ENCODE measurements around the gene SERPINE2. TPM values are rescaled to one million over a fixed set of nuclear protein-coding genes. Genes with fewer than 3 reads are reported as not detected.
"Not testable (repeated sequence)": the region's sequence is repeated elsewhere in the genome, so short reads cannot be mapped to it uniquely, and the experiment has no call there.

SERPINE2 gene
- total RNA-seq, 1 donor = 658 TPM

GRCh38 chr2:223941579-223942277 lies 97.4 kb downstream of the SERPINE2 start:
- H3K4me2 ChIP-seq (ENCODE audit: insufficient read depth, low read length) = peak overlapping the region; percentile 87
- H3K4me3 ChIP-seq (ENCODE audit: insufficient read depth, low read length) = peak overlapping the region; percentile 58
- peak overlapping the region; percentile 71 for H3K27ac ChIP-seq (ENCODE audit: low read depth, low read length)
- H2AFZ ChIP-seq (ENCODE audit: low read length) = no peak overlapping the region
- peaks cover 30% of the 10 kb centered on the region for H3K4me1 ChIP-seq (ENCODE audit: insufficient read depth, low read length)
- peaks cover 75% of the 10 kb centered on the region for H3K79me2 ChIP-seq (ENCODE audit: insufficient read depth, low read length)
- H3K36me3 ChIP-seq (ENCODE audit: insufficient read depth, low read length) = no peaks in the 10 kb centered on the region
- peak; percentile 95 for DNase-seq (ENCODE audit: insufficient read length, low spot score, missing footprints)
- H3K9me3 ChIP-seq (ENCODE audit: low read depth, low read length) = no peaks in the 10 kb centered on the region
- no peaks in the 10 kb centered on the region for H3K27me3 ChIP-seq (ENCODE audit: insufficient read depth, low read length)
- peaks cover 32% of the 10 kb centered on the region for H4K20me1 ChIP-seq (ENCODE audit: insufficient read depth, low read length)
- no peak for TF ChIP-seq CTCF (IDR thresholded peaks at IDR 0.05; ENCODE audit: extremely low read depth, low read depth, low read length)

GRCh38 chr2:223939438-223939837 lies 99.6 kb downstream of the SERPINE2 start:
- not testable (repeated sequence) for H3K9me3 ChIP-seq (ENCODE audit: low read depth, low read length); H2AFZ ChIP-seq (ENCODE audit: low read length); H3K4me3 ChIP-seq (ENCODE audit: insufficient read depth, low read length); DNase-seq (ENCODE audit: insufficient read length, low spot score, missing footprints); H3K4me2 ChIP-seq (ENCODE audit: insufficient read depth, low read length); H3K36me3 ChIP-seq (ENCODE audit: insufficient read depth, low read length); H3K27ac ChIP-seq (ENCODE audit: low read depth, low read length); H3K27me3 ChIP-seq (ENCODE audit: insufficient read depth, low read length)
- H3K4me1 ChIP-seq (ENCODE audit: insufficient read depth, low read length) = peaks cover 39% of the 10 kb centered on the region
- peaks cover 85% of the 10 kb centered on the region for H3K79me2 ChIP-seq (ENCODE audit: insufficient read depth, low read length)
- peaks cover 41% of the 10 kb centered on the region for H4K20me1 ChIP-seq (ENCODE audit: insufficient read depth, low read length)

GRCh38 chr2:223937535-223937934 lies 101.6 kb downstream of the SERPINE2 start:
- no peaks in the 10 kb centered on the region for H3K36me3 ChIP-seq (ENCODE audit: insufficient read depth, low read length)
- H3K4me1 ChIP-seq (ENCODE audit: insufficient read depth, low read length) = peaks cover 40% of the 10 kb centered on the region
- no peak overlapping the region for H3K27ac ChIP-seq (ENCODE audit: low read depth, low read length)
- no peaks in the 10 kb centered on the region for H3K27me3 ChIP-seq (ENCODE audit: insufficient read depth, low read length)
- DNase-seq (ENCODE audit: insufficient read length, low spot score, missing footprints) = no peak
- no peak overlapping the region for H3K4me2 ChIP-seq (ENCODE audit: insufficient read depth, low read length)
- no peak overlapping the region for H3K4me3 ChIP-seq (ENCODE audit: insufficient read depth, low read length)
- peaks cover 89% of the 10 kb centered on the region for H3K79me2 ChIP-seq (ENCODE audit: insufficient read depth, low read length)
- peaks cover 49% of the 10 kb centered on the region for H4K20me1 ChIP-seq (ENCODE audit: insufficient read depth, low read length)
- no peaks in the 10 kb centered on the region for H3K9me3 ChIP-seq (ENCODE audit: low read depth, low read length)
- TF ChIP-seq CTCF (IDR thresholded peaks at IDR 0.05; ENCODE audit: extremely low read depth, low read depth, low read length) = no peak
- no peak overlapping the region for H2AFZ ChIP-seq (ENCODE audit: low read length)

- peaks cover 94% of the 10 kb centered on the region for H3K79me2 ChIP-seq (ENCODE audit: insufficient read depth, low read length)
- no peak for DNase-seq (ENCODE audit: insufficient read length, low spot score, missing footprints)
- H3K4me2 ChIP-seq (ENCODE audit: insufficient read depth, low read length) = peak overlapping the region; percentile 5
- H4K20me1 ChIP-seq (ENCODE audit: insufficient read depth, low read length) = peaks cover 51% of the 10 kb centered on the region
- H3K27me3 ChIP-seq (ENCODE audit: insufficient read depth, low read length) = no peaks in the 10 kb centered on the region
- H3K4me1 ChIP-seq (ENCODE audit: insufficient read depth, low read length) = peaks cover 40% of the 10 kb centered on the region
- TF ChIP-seq CTCF (IDR thresholded peaks at IDR 0.05; ENCODE audit: extremely low read depth, low read depth, low read length) = no peak
- no peak overlapping the region for H3K4me3 ChIP-seq (ENCODE audit: insufficient read depth, low read length)
- H3K36me3 ChIP-seq (ENCODE audit: insufficient read depth, low read length) = no peaks in the 10 kb centered on the region
- no peak overlapping the region for H2AFZ ChIP-seq (ENCODE audit: low read length)
- no peak overlapping the region for H3K27ac ChIP-seq (ENCODE audit: low read depth, low read length)
- no peaks in the 10 kb centered on the region for H3K9me3 ChIP-seq (ENCODE audit: low read depth, low read length)
These were observed 102.2 kb downstream of the SERPINE2 start for GRCh38 chr2:223936862-223937326.
